MG63 (cell line): ENCODE measurements around the gene ZNF787. TPM values are rescaled to one million over a fixed set of nuclear protein-coding genes. Genes with fewer than 3 reads are reported as not detected.
"Not testable (repeated sequence)": the region's sequence is repeated elsewhere in the genome, so short reads cannot be mapped to it uniquely, and the experiment has no call there.

Experiments
- DNase-seq: peaks from one replicate; pipeline ENCODE4 v3.0.0-alpha.2; 2020
- H3K27me3 ChIP-seq: fragments of 250-450 bp; sonication (Bioruptor Pico); 2 replicates; pipeline ENCODE4 v1.5.1; 2020; ENCODE audit warnings: mild to moderate bottlenecking, moderate library complexity
- H3K36me3 ChIP-seq: fragments of 250-450 bp; sonication (Bioruptor Pico); 2 replicates; pipeline ENCODE4 v1.5.1; 2020; ENCODE audit warnings: mild to moderate bottlenecking, moderate library complexity
- H3K4me3 ChIP-seq: fragments of 250-450 bp; sonication (Bioruptor Pico); 2 replicates; pipeline ENCODE4 v1.5.1; 2020; ENCODE audit warnings: mild to moderate bottlenecking, moderate library complexity
- H3K9me3 ChIP-seq: fragments of 250-450 bp; sonication (Bioruptor Pico); 2 replicates; pipeline ENCODE4 v1.5.1; 2020; ENCODE audit warnings: mild to moderate bottlenecking, moderate library complexity
- total RNA-seq: library from RNA; depleted of rRNA; stranded (reverse); fragments of >200 nt; shearing (Covaris generic); gene quantifications from 2 replicates; pipeline ENCODE4 v1.2.3, GENCODE V29; 2014; ENCODE audit warnings: low replicate concordance

The ZNF787 gene
- total RNA-seq, 1 experiment from 2014 or later: 103 TPM

GRCh38 chr19:56101746-56102535 lies 19.2 kb downstream of the ZNF787 start:
- Histone ChIP-seq H3K9me3 (no peaks in the 10 kb centered on the region), H3K4me3 (no peak overlapping the region), H3K27me3 (no peaks in the 10 kb centered on the region), H3K36me3 (peaks cover 47% of the 10 kb centered on the region)
- no peak for DNase-seq

GRCh38 chr19:56101095-56101494 lies 20.0 kb downstream of the ZNF787 start:
- no peak for DNase-seq
- Histone ChIP-seq H3K4me3 (no peak overlapping the region), H3K36me3 (peaks cover 52% of the 10 kb centered on the region), H3K9me3 (no peaks in the 10 kb centered on the region), H3K27me3 (no peaks in the 10 kb centered on the region)

DNA sequence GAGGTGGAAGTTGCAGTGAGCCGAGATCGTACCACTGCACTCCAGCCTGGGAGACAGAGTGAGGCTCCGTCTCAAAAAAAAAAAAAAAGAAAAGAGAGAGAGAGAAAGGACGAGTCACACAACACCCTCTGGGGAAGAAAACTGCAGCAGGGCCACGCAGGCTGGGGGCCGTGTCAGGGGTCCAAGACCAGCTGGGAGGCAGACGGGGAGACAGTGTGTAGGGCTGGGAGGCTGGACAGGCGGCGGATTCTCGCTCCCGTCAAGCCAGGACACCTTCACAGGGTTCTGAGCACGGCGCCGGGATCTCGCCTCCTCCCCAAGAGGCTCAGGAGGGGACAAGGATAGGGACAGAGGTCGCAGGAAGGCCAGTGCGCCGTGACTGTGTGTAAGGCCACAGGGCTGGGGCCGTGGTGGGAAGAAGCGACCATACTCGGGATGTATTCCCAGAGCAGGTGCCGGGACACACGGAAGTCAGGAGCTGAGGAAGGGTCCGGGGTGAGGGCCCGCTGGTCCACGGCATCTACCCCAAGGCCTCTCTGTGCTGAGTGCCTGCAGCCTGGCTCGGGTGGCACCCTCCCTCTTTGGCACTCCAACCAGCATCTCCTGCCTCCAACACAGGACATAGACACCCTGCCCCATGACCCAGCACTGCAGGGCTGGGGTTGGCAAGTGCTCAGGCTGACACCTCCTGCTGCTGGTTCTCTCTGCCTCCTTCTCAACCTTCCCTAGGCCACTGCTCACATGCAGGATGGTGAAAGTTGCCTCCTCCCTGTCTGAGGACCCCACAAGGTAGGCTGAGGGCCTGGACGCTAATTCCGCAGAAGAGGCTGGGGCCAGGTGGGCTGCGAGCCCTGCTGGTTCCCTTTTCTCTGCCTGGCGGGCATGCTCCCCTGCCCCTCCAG lies 21.2 kb downstream of the ZNF787 start:
- Histone ChIP-seq H3K4me3 (no peak overlapping the region), H3K27me3 (no peaks in the 10 kb centered on the region), H3K36me3 (peaks cover 63% of the 10 kb centered on the region), H3K9me3 (no peaks in the 10 kb centered on the region)
- no peak for DNase-seq

- H3K27me3 ChIP-seq: no peaks in the 10 kb centered on the region
- no peak for DNase-seq
- no peaks in the 10 kb centered on the region for H3K9me3 ChIP-seq
- H3K36me3 ChIP-seq: peaks cover 65% of the 10 kb centered on the region
- H3K4me3 ChIP-seq: no peak overlapping the region
These were observed 22.1 kb downstream of the ZNF787 start for GRCh38 chr19:56098731-56099568.

DNA sequence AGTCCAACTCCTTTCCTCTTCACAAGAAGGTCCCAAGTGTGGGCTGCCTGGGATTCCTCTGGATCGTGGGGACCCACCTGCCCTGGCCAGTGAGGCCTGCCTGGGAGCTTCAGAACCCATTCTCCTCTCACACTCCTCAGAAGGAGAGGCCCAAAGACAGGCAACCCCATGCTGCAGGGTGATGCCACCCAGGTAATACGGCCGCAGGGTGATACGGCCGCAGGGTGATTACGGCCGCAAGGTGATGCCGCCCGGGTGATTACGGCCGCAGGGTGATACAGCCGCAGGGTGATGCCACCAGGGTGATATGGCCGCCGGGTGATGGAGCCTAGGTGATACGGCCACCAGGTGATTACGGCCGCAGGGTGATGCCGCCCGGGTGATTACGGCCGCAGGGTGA lies 22.9 kb downstream of the ZNF787 start:
- H3K27me3 ChIP-seq, H3K4me3 ChIP-seq, DNase-seq, H3K9me3 ChIP-seq: not testable (repeated sequence)
- H3K36me3 ChIP-seq: peaks cover 72% of the 10 kb centered on the region

DNA sequence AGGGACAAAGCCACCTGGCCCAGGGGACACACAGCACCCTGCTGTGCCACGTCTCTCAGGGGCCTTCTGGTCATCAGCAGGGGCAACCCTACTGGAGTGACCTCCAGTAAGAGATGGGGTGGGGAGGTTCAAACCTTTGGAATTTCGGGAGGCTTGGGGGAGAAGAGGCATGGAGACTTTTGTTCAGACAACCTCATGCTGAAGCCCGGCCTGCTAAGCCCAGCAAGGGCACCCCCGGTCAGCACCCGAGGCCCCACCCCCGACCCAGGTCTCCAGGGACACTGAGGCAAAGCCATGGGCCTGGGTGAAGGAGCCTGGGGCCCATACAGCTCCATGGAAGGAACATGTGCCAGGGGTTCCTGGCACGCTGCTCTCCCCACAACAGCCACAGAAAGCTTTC lies 23.3 kb downstream of the ZNF787 start:
- no peaks in the 10 kb centered on the region for H3K27me3 ChIP-seq
- peaks cover 76% of the 10 kb centered on the region for H3K36me3 ChIP-seq
- no peak overlapping the region for H3K4me3 ChIP-seq
- H3K9me3 ChIP-seq: no peaks in the 10 kb centered on the region
- no peak for DNase-seq

DNA sequence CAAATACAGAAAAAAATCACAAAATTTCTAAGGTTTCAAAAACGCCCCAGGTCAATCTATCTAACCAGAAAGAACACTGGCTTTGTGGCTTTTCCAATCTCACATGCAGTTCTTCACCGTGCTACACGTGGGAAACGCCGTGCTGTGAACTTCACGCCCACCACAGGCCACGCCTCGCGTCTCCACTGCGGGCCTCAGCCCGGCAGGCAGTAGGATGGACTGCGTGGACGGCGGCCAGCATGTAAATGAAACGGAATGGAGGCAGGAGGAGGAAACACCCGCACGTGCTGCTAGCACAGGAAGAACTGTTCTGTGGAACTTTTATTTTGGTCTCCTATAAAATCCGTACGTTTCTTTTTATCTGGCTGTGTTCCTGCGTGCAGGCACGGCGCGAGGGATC lies 23.8 kb downstream of the ZNF787 start:
- Histone ChIP-seq H3K9me3 (no peaks in the 10 kb centered on the region), H3K27me3 (no peaks in the 10 kb centered on the region), H3K4me3 (no peak overlapping the region), H3K36me3 (peaks cover 74% of the 10 kb centered on the region)
- no peak for DNase-seq

DNA sequence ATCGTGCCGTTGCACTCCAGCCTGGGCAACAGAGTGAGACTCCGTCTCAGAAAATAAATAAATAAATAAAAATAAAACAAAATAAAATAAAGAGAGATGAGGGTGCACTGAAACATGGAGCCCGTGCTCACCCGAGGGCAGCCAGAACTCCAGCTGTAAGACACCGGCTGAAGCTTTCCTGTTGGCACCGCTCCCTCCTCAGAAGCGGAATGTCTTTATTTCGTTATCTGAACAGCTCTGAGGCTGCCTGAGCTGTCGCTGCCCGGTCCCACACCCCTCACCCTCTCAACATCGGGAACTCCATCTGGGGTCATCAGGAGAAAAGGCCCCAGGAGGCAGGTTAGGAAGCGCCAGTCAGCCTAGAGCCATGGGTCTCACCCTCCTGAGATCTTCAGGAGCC lies 24.4 kb downstream of the ZNF787 start:
- Histone ChIP-seq H3K9me3 (no peaks in the 10 kb centered on the region), H3K27me3 (no peaks in the 10 kb centered on the region), H3K36me3 (peaks cover 71% of the 10 kb centered on the region), H3K4me3 (no peak overlapping the region)
- no peak for DNase-seq

GRCh38 chr19:56094449-56094848 lies 26.6 kb downstream of the ZNF787 start:
- no peaks in the 10 kb centered on the region for H3K27me3 ChIP-seq
- DNase-seq: no peak
- H3K4me3 ChIP-seq: no peak overlapping the region
- no peaks in the 10 kb centered on the region for H3K9me3 ChIP-seq
- H3K36me3 ChIP-seq: peaks cover 77% of the 10 kb centered on the region

DNA sequence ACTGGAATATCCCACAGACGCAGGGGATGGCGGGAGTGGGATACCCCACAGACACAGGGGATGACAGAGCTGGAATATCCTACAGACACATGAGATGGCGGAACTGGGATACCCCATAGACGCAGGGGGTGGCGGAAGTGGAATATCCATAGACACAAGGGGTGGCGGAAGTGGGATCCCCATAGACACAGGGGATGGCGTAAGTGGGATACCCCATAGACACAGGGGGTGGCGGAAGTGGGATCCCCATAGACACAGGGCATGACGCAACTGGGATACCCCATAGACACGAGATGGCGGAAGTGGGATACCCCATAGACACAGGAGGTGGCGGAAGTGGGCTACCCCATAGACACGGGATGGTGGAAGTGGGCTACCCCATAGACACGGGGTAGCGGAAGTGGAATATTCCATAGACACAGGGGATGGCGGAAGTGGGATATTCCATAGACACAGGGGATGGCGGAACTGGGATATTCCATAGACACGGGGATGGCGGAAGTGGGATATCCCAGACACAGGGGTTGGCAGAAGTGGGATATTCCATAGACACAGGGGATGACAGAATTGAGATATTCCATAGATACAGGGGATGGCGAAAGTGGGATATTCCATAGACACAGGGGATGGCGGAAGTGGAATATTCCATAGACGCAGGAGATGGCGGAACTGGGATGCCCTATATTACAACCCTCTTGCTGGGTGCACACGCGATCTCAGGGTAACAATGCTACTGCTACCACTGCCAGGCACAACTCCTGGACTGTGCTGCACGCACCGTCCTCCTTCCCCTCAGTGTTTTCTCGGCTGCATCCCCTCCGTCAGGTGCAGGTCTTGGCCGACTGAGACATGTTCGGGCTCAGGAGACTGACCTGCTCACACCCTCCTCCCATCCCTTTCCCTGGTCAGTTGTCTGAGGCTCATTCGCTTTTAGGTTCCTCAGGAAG lies 28.1 kb downstream of the ZNF787 start:
- H3K9me3 ChIP-seq: no peaks in the 10 kb centered on the region
- no peak for DNase-seq
- H3K4me3 ChIP-seq: no peak overlapping the region
- H3K36me3 ChIP-seq: peaks cover 73% of the 10 kb centered on the region
- H3K27me3 ChIP-seq: no peaks in the 10 kb centered on the region

- Histone ChIP-seq H3K4me3 (peak overlapping the region; percentile 34), H3K27me3 (no peaks in the 10 kb centered on the region), H3K9me3 (no peaks in the 10 kb centered on the region), H3K36me3 (peaks cover 63% of the 10 kb centered on the region)
- peak; percentile 38 for DNase-seq
These were observed 29.1 kb downstream of the ZNF787 start for GRCh38 chr19:56091751-56092546.

DNA sequence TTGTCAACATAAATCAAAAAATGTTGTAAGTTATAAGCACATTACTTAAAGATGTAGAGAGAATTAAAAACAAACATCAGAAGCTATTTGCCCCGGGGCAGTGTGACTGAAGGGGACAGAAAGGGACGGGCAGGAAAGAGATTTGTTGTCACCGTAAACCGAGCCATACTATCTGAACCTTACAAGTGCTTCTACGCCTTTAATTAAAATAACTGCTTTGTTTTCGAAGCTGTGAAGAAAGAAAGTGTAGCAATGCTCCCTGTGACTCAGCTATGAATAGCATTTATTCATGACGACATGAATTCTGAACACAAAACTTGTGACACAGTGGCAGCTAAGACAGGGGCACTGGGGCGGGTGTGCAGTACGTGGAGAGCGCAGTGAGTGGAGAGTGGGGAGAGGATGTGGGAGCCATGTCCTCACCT lies 30.0 kb downstream of the ZNF787 start:
- Histone ChIP-seq H3K4me3 (no peak overlapping the region), H3K27me3 (no peaks in the 10 kb centered on the region), H3K36me3 (peaks cover 57% of the 10 kb centered on the region), H3K9me3 (no peaks in the 10 kb centered on the region)
- DNase-seq: no peak

GRCh38 chr19:56089344-56089743 lies 31.8 kb downstream of the ZNF787 start:
- no peak overlapping the region for H3K4me3 ChIP-seq
- DNase-seq: no peak
- no peaks in the 10 kb centered on the region for H3K9me3 ChIP-seq
- H3K36me3 ChIP-seq: peaks cover 51% of the 10 kb centered on the region
- no peaks in the 10 kb centered on the region for H3K27me3 ChIP-seq

GRCh38 chr19:56088497-56089215 lies 32.4 kb downstream of the ZNF787 start:
- H3K9me3 ChIP-seq: no peaks in the 10 kb centered on the region
- DNase-seq: no peak
- H3K4me3 ChIP-seq: no peak overlapping the region
- peaks cover 49% of the 10 kb centered on the region for H3K36me3 ChIP-seq
- H3K27me3 ChIP-seq: no peaks in the 10 kb centered on the region
